PC-9 (cell line): ENCODE measurements around the gene GSN. TPM values are rescaled to one million over a fixed set of nuclear protein-coding genes. Genes with fewer than 3 reads are reported as not detected.

Experiments used
- BruUV-seq: library from RNA; stranded (reverse); fragments of 400-500 nt; replicated peaks from 2 replicates; lab custom pipeline; 2021; lab: Mats Ljungman, UMichigan
- CTCF ChIA-PET: fragments of 300-600 bp; sonication (Branson Sonifier 250); formaldehyde crosslinking; loops from one replicate; lab custom pipeline; 2022; ENCODE audit warnings: antibody characterized with exemption; lab: Charles Lee
- POLR2A ChIA-PET: fragments of 300-600 bp; sonication (Branson Sonifier 250); formaldehyde crosslinking; loops from one replicate; lab custom pipeline; 2022; ENCODE audit warnings: antibody characterized with exemption; ENCODE audit not compliant: unreplicated experiment; lab: Charles Lee
- DNase-seq, 2 experiments: peaks; one replicate each; pipeline versions ENCODE4 v3.0.0 to v3.0.0-alpha.2; 2015 to 2022; ENCODE audit warnings: mixed read lengths in 1 of 2
- H2AFZ ChIP-seq: fragments of 200-600 bp; sonication (generic); 2 replicates; pipeline ENCODE4 v1.8.1; 2017; ENCODE audit warnings: antibody characterized with exemption
- H3F3A ChIP-seq: fragments of 200-600 bp; sonication (generic); 2 replicates; pipeline ENCODE4 v1.8.1; 2017; ENCODE audit warnings: antibody characterized with exemption, mild to moderate bottlenecking, low read depth; ENCODE audit not compliant: insufficient read depth
- H3K27ac ChIP-seq: fragments of 200-600 bp; sonication (generic); 2 replicates; pipeline ENCODE4 v1.6.1; 2016; ENCODE audit warnings: mixed run types
- H3K27me3 ChIP-seq: fragments of 200-600 bp; sonication (generic); 2 replicates; pipeline ENCODE4 v1.6.1; 2016; ENCODE audit warnings: low read depth, mixed run types; ENCODE audit not compliant: insufficient read depth
- H3K36me3 ChIP-seq: fragments of 200-600 bp; sonication (generic); 2 replicates; pipeline ENCODE4 v1.6.1; 2016; ENCODE audit warnings: low read depth, mixed run types
- H3K4me1 ChIP-seq: fragments of 200-600 bp; sonication (generic); replicated peaks from 2 replicates; pipeline ENCODE4 v1.6.1; 2016; ENCODE audit warnings: mixed run types; ENCODE audit not compliant: insufficient read depth
- H3K4me2 ChIP-seq: fragments of 200-600 bp; sonication (generic); 2 replicates; pipeline ENCODE4 v1.6.1; 2017; ENCODE audit warnings: mixed run types
- H3K4me3 ChIP-seq: fragments of 200-600 bp; sonication (generic); 2 replicates; pipeline ENCODE4 v1.6.1; 2016; ENCODE audit warnings: mixed run types
- H3K79me2 ChIP-seq: fragments of 200-600 bp; sonication (generic); 2 replicates; pipeline ENCODE4 v1.6.1; 2017; ENCODE audit warnings: low read depth, mixed run types
- H3K9me2 ChIP-seq: fragments of 200-600 bp; sonication (generic); 2 replicates; pipeline ENCODE4 v1.8.1; 2017; ENCODE audit warnings: mild to moderate bottlenecking; ENCODE audit not compliant: insufficient read depth
- H3K9me3 ChIP-seq: fragments of 200-600 bp; sonication (generic); 2 replicates; pipeline ENCODE4 v1.8.1; 2016; ENCODE audit warnings: low read depth; ENCODE audit not compliant: insufficient read depth
- H4K20me1 ChIP-seq: fragments of 200-600 bp; sonication (generic); 2 replicates; pipeline ENCODE4 v1.8.1; 2017; ENCODE audit not compliant: insufficient read depth
- EZH2 ChIP-seq: fragments of 200-600 bp; sonication (generic); IDR thresholded peaks from 2 replicates; pipeline ENCODE4 v1.8.0; 2017; ENCODE audit warnings: antibody characterized with exemption, low read depth
- intact Hi-C: fragments of 100-400 bp; cut with micrococcal nuclease; formaldehyde crosslinking; loops from one replicate; pipeline ENCODE4 v1.10.0; 2022; ENCODE audit not compliant: unreplicated experiment
- total RNA-seq: library from RNA; stranded (reverse); gene quantifications from 2 replicates; pipeline ENCODE4 v1.2.3, GENCODE V29; 2021
- TF ChIP-seq, protein P1 (sequence below): fragments of 200-600 bp; sonication (generic); conservative IDR thresholded peaks from 2 replicates; pipeline ENCODE4 v1.6.1; 2017; ENCODE audit warnings: mixed run types, antibody characterized with exemption, mild to moderate bottlenecking, moderate library complexity

GSN gene
- total RNA-seq, 1 experiment from 2014 or later: 135 TPM

DNA sequence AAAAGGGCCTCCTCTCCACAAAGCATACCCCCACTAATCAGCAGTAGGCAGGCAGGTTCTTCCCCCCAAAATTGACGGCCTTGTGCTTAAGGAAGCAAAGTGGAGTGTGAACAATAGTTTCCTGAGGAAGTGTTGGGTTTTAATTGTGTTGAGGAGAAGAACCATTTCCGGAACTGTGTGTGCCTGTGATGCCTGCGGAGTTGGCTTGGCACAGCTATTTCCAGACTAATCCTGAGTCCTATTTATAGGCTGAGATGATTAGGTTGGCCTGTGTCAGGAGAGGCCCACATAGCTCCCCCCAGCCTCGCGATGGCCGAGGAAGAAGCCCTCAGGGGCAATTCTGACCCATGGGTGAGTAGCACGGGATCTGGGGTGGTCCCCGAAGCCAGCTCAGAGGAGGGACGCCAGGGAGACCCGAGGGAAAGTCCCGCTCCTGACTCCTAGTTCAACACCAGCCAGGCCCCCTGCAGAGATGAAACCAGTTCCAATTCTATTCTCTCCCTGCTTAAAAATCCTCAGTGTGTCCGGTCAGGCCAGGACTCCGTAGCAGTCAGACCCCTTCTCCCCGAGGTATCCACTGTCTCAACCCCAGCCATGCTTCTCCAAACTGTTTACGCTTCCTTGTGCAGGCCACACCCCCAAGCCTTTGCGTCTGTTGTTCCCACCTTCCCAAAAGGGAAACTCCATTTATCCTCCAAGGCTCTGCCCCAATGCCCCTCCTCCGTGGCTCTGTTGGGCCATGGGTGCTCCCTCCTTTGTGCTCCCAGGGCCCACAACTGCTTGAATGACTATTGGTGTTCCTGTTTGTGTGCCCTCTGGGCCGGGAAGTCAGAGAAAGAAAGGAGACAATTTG, 18.1 kb downstream of the GSN start:
- peaks cover 50% of the 10 kb centered on the region for H3F3A ChIP-seq
- TF ChIP-seq, protein P1, sequence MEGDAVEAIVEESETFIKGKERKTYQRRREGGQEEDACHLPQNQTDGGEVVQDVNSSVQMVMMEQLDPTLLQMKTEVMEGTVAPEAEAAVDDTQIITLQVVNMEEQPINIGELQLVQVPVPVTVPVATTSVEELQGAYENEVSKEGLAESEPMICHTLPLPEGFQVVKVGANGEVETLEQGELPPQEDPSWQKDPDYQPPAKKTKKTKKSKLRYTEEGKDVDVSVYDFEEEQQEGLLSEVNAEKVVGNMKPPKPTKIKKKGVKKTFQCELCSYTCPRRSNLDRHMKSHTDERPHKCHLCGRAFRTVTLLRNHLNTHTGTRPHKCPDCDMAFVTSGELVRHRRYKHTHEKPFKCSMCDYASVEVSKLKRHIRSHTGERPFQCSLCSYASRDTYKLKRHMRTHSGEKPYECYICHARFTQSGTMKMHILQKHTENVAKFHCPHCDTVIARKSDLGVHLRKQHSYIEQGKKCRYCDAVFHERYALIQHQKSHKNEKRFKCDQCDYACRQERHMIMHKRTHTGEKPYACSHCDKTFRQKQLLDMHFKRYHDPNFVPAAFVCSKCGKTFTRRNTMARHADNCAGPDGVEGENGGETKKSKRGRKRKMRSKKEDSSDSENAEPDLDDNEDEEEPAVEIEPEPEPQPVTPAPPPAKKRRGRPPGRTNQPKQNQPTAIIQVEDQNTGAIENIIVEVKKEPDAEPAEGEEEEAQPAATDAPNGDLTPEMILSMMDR: no peak
- TF ChIP-seq EZH2: no peak
- H3K27ac ChIP-seq: peak overlapping the region; percentile 96
- BruUV-seq: TSS peak; percentile 93
- H3K4me1 ChIP-seq: peaks cover 70% of the 10 kb centered on the region
- peak; percentile 41 to 54 for DNase-seq
- no peaks in the 10 kb centered on the region for H3K9me2 ChIP-seq
- intact Hi-C loops: loop anchor here (2.0 to 10.0 kb wide), 4 partner anchors 51 to 551 kb away; partner anchors contain the start of gene CNTRL
- H2AFZ ChIP-seq: no peak overlapping the region
- H3K9me3 ChIP-seq: no peaks in the 10 kb centered on the region
- H3K4me2 ChIP-seq: peak overlapping the region; percentile 72
- CTCF ChIA-PET: interaction anchor here (1.2 to 2.0 kb wide), 4 partner anchors 8 to 18 kb away, joined by 3 to 17 read pairs (median 9); partner anchors contain the start of gene GSN
- H4K20me1 ChIP-seq: no peaks in the 10 kb centered on the region
- no peaks in the 10 kb centered on the region for H3K79me2 ChIP-seq
- POLR2A ChIA-PET: interaction anchor here (0.6 to 1.1 kb wide), 3 partner anchors 51 to 303 kb away, joined by 3 to 5 read pairs (median 4); no protein-coding TSS in a partner anchor
- H3K4me3 ChIP-seq: peak overlapping the region; percentile 35; the same call in 1 of the 2 replicates
- H3K27me3 ChIP-seq: no peaks in the 10 kb centered on the region
- no peaks in the 10 kb centered on the region for H3K36me3 ChIP-seq

DNA sequence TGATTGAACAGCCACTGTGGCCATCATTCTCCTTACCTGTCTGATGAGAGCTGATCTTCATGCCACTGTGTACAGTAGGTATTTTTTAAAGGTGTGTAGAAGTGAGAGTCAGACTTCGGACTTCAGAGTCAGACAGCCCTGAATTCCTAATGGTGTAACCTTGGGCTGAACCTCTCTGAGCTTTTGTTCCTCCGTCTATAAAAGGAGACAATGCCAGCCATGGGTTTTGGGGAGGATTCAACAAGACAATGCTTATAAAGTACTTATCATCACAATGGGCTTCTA, 18.7 kb downstream of the GSN start:
- no TSS peak for BruUV-seq
- Histone ChIP-seq H4K20me1 (no peaks in the 10 kb centered on the region), H3K4me3 (peak overlapping the region; percentile 35; the same call in 1 of the 2 replicates), H3K4me2 (peak overlapping the region; percentile 72), H3K4me1 (peaks cover 64% of the 10 kb centered on the region), H3K9me2 (no peaks in the 10 kb centered on the region), H3F3A (peaks cover 44% of the 10 kb centered on the region), H3K9me3 (no peaks in the 10 kb centered on the region), H2AFZ (no peak overlapping the region), H3K36me3 (no peaks in the 10 kb centered on the region), H3K79me2 (no peaks in the 10 kb centered on the region), H3K27ac (peak overlapping the region; percentile 96), H3K27me3 (no peaks in the 10 kb centered on the region)
- no peak for DNase-seq
- ChIA-PET POLR2A (interaction anchor here (0.6 to 1.1 kb wide), 3 partner anchors 52 to 303 kb away, joined by 3 to 5 read pairs (median 4); no protein-coding TSS in a partner anchor), CTCF (interaction anchor here (0.8 to 2.0 kb wide), 5 partner anchors 8 to 60 kb away, joined by 3 to 17 read pairs (median 7); partner anchors contain the start of gene GSN)
- TF ChIP-seq, protein P1: no peak
- no peak for TF ChIP-seq EZH2
- intact Hi-C loops: loop anchor here (2.0 to 10.0 kb wide), 4 partner anchors 52 to 552 kb away; partner anchors contain the start of gene CNTRL

DNA sequence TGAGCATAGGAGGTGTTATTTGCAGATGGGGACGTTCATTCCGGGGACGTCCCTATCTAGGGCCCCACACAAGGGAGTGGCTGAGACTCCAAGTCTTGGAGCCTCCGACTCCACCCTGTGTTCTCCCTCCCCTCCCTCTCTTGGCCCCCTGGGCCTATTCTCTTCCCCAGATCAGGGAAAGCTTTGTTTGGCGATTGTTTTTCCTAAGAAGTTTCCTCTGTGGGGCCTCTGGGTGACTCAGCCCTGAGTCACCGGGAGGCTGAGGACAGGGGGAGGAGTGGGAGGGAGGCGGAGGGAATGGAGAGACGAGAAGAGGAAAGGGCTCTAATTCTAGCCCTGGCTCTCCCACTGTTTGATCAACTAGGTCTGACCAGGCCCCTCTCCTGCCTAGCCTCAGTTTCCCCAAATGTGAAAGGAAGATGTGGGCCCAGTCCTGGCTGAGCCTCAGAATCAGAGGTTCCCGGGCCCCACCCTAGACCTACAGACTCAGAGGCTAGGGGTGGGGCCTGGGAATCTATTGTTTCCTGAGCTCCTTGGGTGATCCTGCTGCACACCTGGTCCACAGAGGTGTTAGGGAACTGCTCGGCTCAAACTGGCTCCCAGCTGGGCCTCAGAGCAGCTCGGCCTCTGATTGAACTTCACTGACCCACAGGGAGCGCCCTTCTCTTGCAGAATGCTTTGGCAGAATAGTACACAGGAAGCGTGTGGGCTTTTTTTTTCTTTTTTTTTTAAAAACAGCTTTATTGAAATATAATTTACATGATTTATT, 19.2 kb downstream of the GSN start:
- Histone ChIP-seq H3K4me2 (peak overlapping the region; percentile 72), H3K4me1 (peaks cover 61% of the 10 kb centered on the region), H3K27me3 (no peaks in the 10 kb centered on the region), H3K4me3 (peak overlapping the region; percentile 35; the same call in 1 of the 2 replicates), H3K9me3 (no peaks in the 10 kb centered on the region), H3K36me3 (no peaks in the 10 kb centered on the region), H4K20me1 (no peaks in the 10 kb centered on the region), H3K27ac (peak overlapping the region; percentile 96), H2AFZ (peak overlapping the region; percentile 77), H3K79me2 (no peaks in the 10 kb centered on the region), H3K9me2 (no peaks in the 10 kb centered on the region), H3F3A (peaks cover 40% of the 10 kb centered on the region)
- no TSS peak for BruUV-seq
- CTCF ChIA-PET: interaction anchor here (0.7 to 2.0 kb wide), 8 partner anchors 9 to 579 kb away, joined by 3 to 17 read pairs (median 6); partner anchors contain the start of gene GSN
- no peak for TF ChIP-seq EZH2
- TF ChIP-seq, protein P1: peak; percentile 46; the same call in 1 of the 2 replicates
- POLR2A ChIA-PET: interaction anchor here (0.6 to 1.2 kb wide), 5 partner anchors 9 to 302 kb away, joined by 3 to 9 read pairs (median 5); no protein-coding TSS in a partner anchor
- peak; percentile 94 to 95 for DNase-seq
- intact Hi-C loops: loop anchor here (1.0 to 10.0 kb wide), 9 partner anchors 9 to 552 kb away; partner anchors contain the start of genes CNTRL and GSN
